K562 (cell line): ENCODE measurements around the gene RPRD1B. TPM values are rescaled to one million over a fixed set of nuclear protein-coding genes. Genes with fewer than 3 reads are reported as not detected.

Experiments
- ATF6 ChIP-seq: sonication (generic); formaldehyde crosslinking; IDR thresholded peaks from 2 replicates; pipeline ENCODE4 v1.4.0; 2020; ENCODE audit warnings: mild to moderate bottlenecking, missing genetic modification reagents
- E2F8 ChIP-seq: fragments of 450-650 bp; IDR thresholded peaks from 2 replicates; pipeline ENCODE4 v1.7.1; 2018; ENCODE audit warnings: mild to moderate bottlenecking, low read depth; ENCODE audit not compliant: partially characterized antibody
- MLLT1 ChIP-seq, 2 experiments: fragments of 450-650 bp; IDR thresholded peaks; 2 replicates each; pipeline ENCODE4 v1.6.1; 2016
- SOX6 ChIP-seq: fragments of 450-650 bp; IDR thresholded peaks from 2 replicates; pipeline ENCODE4 v1.6.1; 2014; ENCODE audit warnings: mild to moderate bottlenecking
- SRSF7 ChIP-seq: fragments of 200-400 bp; formaldehyde crosslinking; optimal IDR thresholded peaks from 2 replicates; pipeline ENCODE3; 2017; ENCODE audit warnings: mild to moderate bottlenecking, low read depth, low read length
- TCFL5 ChIP-seq: fragments of 250-450 bp; sonication (Bioruptor Pico); conservative IDR thresholded peaks from 2 replicates; pipeline ENCODE4 v1.6.1; 2021; ENCODE audit warnings: mild to moderate bottlenecking, moderate library complexity, matching md5 sums
- THRA ChIP-seq: fragments of 450-650 bp; IDR thresholded peaks from 2 replicates; pipeline ENCODE4 v1.6.1; 2017; ENCODE audit warnings: mild to moderate bottlenecking, moderate library complexity
- ZNF589 ChIP-seq: fragments of 200-800 bp; sonication (Bioruptor generic); IDR thresholded peaks from 2 replicates; pipeline ENCODE4 v1.6.1; 2016; ENCODE audit warnings: low read depth, missing genetic modification characterization, missing compliant biosample characterization
- polyA plus RNA-seq, 8 experiments: library from polyadenylated mRNA; depleted of rRNA in 4 of 8; stranded (reverse) in 5 of 8; unstranded in 3 of 8; fragments of >200 nt; fragmentation: Nextera tagmentation in 2 of 8; fragmentation: Illumina TruSeq in 1 of 8; extraction: Ambion mirVana in 2 of 8; extraction: Trizol in 1 of 8; gene quantifications; 2 replicates each; pipeline versions ENCODE4 v1.2.1 to v1.2.3, GENCODE V29; 2011 to 2014; ENCODE audit warnings: inconsistent platforms in 1 of 8, missing spikeins in 1 of 8
- total RNA-seq, 7 experiments: library from RNA; depleted of rRNA in 6 of 7; stranded (reverse); fragments of >200 nt in 6 of 7; fragmentation: Illumina TruSeq in 2 of 7; extraction: Trizol in 2 of 7; gene quantifications; 2 replicates each; pipeline versions ENCODE4 v1.2.1 to v1.2.3, GENCODE V29; 2011 to 2021; ENCODE audit warnings: low replicate concordance in 1 of 7
- TF ChIP-seq, protein P1 (sequence below): fragments of 250-450 bp; sonication (Bioruptor Pico); IDR thresholded peaks from 2 replicates; pipeline ENCODE4 v1.5.0; 2021; ENCODE audit warnings: mild to moderate bottlenecking, moderate library complexity
- TF ChIP-seq, protein P2 (sequence below): fragments of 250-450 bp; sonication (Bioruptor Pico); IDR thresholded peaks from 2 replicates; pipeline ENCODE4 v1.4.0; 2020; ENCODE audit warnings: mild to moderate bottlenecking, moderate library complexity, borderline replicate concordance

Gene RPRD1B
- total and polyA plus RNA-seq, 9 of the 15 experiments (the other 6 are each of a cell fraction or from before 2014, with no cell fraction given), result 5.5 to 43.0 (median 24.4) TPM

DNA sequence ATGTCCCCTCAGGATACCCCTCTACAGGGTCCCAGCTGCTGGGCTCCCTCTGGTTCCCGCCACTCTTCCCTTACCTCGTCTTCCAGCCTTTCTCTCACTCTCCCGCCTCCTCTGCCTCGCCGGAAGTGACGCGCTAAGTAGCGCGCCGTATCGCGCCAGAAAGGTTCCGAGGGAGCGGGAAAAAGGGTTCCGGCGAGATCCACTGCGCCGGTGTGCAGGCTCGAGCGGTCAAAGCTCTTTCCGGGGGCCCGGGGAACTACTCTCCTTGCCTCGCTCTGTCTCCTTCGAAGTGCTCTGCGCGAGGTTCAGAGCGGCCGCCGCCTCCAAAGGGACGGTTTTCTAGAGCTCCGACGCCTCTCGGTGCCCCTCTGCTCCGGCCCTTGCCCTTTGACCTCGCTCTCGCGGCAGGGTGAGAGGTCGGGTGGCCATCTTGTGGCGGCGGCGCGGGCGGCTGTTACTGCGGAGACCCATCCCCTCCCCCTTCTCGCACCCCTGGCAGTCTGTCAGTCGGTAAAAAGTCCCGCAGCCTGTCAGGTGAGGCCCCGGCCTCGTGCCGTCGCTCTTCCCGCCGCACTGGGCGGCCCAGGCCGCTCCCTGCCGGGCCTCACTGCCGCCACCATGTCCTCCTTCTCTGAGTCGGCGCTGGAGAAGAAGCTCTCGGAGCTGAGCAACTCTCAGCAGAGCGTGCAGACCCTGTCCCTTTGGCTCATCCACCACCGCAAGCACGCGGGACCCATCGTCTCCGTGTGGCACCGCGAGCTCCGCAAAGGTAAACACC is at the start of gene RPRD1B, which contains the start of gene TTI1 (continued):
- peak; percentile 54; the same call in 1 of the 2 replicates for TF ChIP-seq ATF6 (CRISPR knock-in tag)
- TF ChIP-seq SRSF7, result no peak
- TF ChIP-seq TCFL5 (CRISPR knock-in tag), result no peak
- TF ChIP-seq, protein P1, sequence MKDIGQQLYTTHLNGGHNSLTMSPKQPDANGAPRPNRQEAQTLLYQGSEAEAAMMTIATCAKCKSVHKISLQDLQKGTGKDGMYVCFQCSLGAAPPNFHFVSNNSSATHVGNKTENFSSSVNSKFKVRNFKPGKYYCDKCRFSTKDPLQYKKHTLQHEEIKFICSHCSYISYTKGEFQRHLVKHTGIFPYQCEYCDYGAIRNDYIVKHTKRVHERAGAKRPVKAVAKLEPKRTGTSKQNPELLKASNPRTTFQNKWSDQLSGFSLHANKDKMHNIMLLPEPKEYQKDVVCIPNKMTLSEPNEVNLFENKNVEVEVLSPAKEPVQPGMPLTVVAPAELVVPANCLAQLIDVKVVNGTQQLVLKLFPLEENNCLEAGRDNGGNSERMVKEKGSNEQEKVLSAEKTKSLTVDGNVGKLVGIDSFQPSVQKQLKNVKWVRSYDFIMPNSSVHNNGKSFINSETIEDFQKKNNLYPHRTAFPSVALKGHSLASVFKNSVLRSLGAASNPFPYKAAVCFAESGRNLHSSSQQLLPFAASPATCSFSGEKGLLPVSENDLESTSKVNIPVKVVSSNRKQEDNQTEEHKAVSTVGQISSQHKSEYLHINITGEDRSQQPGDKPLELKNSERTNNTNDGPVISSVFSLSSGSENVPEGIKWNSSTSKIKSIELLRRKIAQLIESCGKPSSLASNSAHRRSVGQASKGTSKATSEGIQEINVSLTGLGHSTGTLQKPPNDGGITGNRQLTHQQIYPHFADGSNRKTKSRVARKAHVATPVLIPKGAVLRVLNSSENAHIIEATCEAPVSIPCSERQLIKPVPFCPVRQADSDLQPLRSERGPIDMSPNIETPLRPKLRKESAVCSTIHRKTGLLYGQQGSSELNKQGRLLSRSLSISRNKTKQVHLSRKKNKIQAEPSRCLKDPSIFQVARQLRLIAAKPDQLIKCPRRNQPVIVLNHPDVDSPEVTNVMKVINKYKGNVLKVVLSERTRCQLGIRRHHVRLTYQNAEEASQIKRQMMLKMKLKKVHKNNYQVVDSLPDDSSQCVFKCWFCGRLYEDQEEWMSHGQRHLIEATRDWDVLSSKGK, result no peak
- 0 out of 2 replicates have a peak, but pooled peaks have one; percentile 22 for TF ChIP-seq SOX6
- TF ChIP-seq, protein P2, sequence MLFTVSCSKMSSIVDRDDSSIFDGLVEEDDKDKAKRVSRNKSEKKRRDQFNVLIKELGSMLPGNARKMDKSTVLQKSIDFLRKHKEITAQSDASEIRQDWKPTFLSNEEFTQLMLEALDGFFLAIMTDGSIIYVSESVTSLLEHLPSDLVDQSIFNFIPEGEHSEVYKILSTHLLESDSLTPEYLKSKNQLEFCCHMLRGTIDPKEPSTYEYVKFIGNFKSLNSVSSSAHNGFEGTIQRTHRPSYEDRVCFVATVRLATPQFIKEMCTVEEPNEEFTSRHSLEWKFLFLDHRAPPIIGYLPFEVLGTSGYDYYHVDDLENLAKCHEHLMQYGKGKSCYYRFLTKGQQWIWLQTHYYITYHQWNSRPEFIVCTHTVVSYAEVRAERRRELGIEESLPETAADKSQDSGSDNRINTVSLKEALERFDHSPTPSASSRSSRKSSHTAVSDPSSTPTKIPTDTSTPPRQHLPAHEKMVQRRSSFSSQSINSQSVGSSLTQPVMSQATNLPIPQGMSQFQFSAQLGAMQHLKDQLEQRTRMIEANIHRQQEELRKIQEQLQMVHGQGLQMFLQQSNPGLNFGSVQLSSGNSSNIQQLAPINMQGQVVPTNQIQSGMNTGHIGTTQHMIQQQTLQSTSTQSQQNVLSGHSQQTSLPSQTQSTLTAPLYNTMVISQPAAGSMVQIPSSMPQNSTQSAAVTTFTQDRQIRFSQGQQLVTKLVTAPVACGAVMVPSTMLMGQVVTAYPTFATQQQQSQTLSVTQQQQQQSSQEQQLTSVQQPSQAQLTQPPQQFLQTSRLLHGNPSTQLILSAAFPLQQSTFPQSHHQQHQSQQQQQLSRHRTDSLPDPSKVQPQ, result no peak
- TF ChIP-seq MLLT1 (IDR thresholded peaks at IDR 0.05), result peak in 1 of 2 experiments; percentile 68; a peak in 1 of 4 replicates
- TF ChIP-seq THRA, result no peak
- no peak for TF ChIP-seq ZNF589 (CRISPR knock-in tag)
- TF ChIP-seq E2F8, result peak; percentile 97
